K562 (cell line): Measurements from ENCODE around the gene ARHGAP12. TPM values are rescaled to one million over a fixed set of nuclear protein-coding genes. Genes with fewer than 3 reads are reported as not detected.

ENCODE experiments used
- ASH1L ChIP-seq: fragments of 450-650 bp; IDR thresholded peaks from 2 replicates; pipeline ENCODE4 v1.6.1; 2018; ENCODE audit warnings: borderline replicate concordance, mild to moderate bottlenecking, low read depth; ENCODE audit not compliant: partially characterized antibody
- EP400 ChIP-seq: fragments of 450-650 bp; IDR thresholded peaks from 2 replicates; pipeline ENCODE4 v1.6.1; 2017; ENCODE audit warnings: antibody characterized with exemption, mild to moderate bottlenecking, moderate library complexity
- MYNN ChIP-seq, 2 experiments: sonication (generic); formaldehyde crosslinking in 1 of 2; IDR thresholded peaks; 2 replicates each; pipeline versions ENCODE4 v1.5.0 to v1.6.1; 2016 to 2020; ENCODE audit warnings: antibody characterized with exemption in 1 of 2, missing genetic modification reagents in 1 of 2
- NFIC ChIP-seq: fragments of 450-650 bp; IDR thresholded peaks from 2 replicates; pipeline ENCODE4 v1.6.1; 2017; ENCODE audit warnings: mild to moderate bottlenecking, inconsistent platforms
- RBM34 ChIP-seq: fragments of 200-400 bp; formaldehyde crosslinking; IDR thresholded peaks from 2 replicates; pipeline ENCODE4 v1.6.1; 2018; ENCODE audit warnings: low read length, borderline replicate concordance; ENCODE audit not compliant: insufficient read depth
- RBM39 ChIP-seq: fragments of 200-400 bp; formaldehyde crosslinking; optimal IDR thresholded peaks from 2 replicates; pipeline ENCODE3; 2018; ENCODE audit warnings: low read depth, low read length
- SMAD2 ChIP-seq: fragments of 150-350 bp; IDR thresholded peaks from 2 replicates; pipeline ENCODE4 v1.6.1; 2014; ENCODE audit warnings: low read depth, mild to moderate bottlenecking, low read length
- TCF3 ChIP-seq: sonication (generic); formaldehyde crosslinking; IDR thresholded peaks from 2 replicates; pipeline ENCODE4 v1.4.0; 2020; ENCODE audit warnings: mild to moderate bottlenecking, missing genetic modification reagents
- polyA plus RNA-seq, 8 experiments: library from polyadenylated mRNA; depleted of rRNA in 4 of 8; stranded (reverse) in 5 of 8; unstranded in 3 of 8; fragments of >200 nt; fragmentation: Nextera tagmentation in 2 of 8; fragmentation: Illumina TruSeq in 1 of 8; extraction: Ambion mirVana in 2 of 8; extraction: Trizol in 1 of 8; gene quantifications; 2 replicates each; pipeline versions ENCODE4 v1.2.1 to v1.2.3, GENCODE V29; 2011 to 2014; ENCODE audit warnings: inconsistent platforms in 1 of 8, missing spikeins in 1 of 8
- total RNA-seq, 7 experiments: library from RNA; depleted of rRNA in 6 of 7; stranded (reverse); fragments of >200 nt in 6 of 7; fragmentation: Illumina TruSeq in 2 of 7; extraction: Trizol in 2 of 7; gene quantifications; 2 replicates each; pipeline versions ENCODE4 v1.2.1 to v1.2.3, GENCODE V29; 2011 to 2021; ENCODE audit warnings: low replicate concordance in 1 of 7
- TF ChIP-seq, protein P1 (sequence below): fragments of 450-650 bp; IDR thresholded peaks from 2 replicates; pipeline ENCODE4 v1.6.1; 2016; ENCODE audit warnings: mild to moderate bottlenecking, moderate library complexity
- TF ChIP-seq, protein P2 (sequence below), 2 experiments: fragments of 450-650 bp; IDR thresholded peaks; 2 replicates each; pipeline ENCODE4 v1.6.1; 2018; ENCODE audit warnings: mild to moderate bottlenecking in 2 of 2, low read depth in 1 of 2; ENCODE audit not compliant: partially characterized antibody in 2 of 2

ARHGAP12 gene
- total and polyA plus RNA-seq, 9 of the 15 experiments (the other 6 are each of a cell fraction or from before 2014, with no cell fraction given), result 4.4 to 18.7 (median 10.1) TPM

DNA sequence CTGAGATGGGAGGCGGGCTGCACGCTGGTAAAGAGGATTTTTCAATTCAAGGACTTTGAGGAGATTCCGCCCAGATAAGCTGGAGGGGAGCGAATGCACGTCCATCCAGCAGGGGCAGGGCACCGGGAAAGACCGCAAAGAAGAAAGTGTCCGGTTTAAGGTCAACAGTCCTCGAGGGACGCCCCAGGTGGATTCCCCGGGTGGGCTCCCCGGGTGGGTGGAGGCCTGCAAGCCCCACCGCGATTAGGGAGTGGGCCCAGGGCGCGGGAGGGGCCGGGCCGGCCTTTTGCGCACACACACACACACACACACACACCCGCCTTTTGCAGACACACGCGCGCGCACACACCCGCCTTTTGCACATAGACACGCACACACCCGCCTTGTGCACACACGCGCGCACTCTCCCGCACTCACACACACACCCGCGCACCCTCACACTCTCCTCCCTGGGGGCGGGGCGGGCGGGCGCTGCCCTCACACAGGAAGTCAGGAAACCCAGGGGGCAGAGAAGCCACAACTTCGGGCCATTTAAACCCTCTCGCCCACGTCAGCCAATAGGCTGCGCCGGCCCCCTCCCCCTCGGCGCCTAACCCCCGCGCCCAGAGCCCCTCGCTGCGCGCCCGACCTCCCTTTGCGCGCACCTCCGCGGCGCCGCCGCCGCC is 615 bp downstream of the ARHGAP12 start (continued):
- 0 out of 2 replicates have a peak, but pooled peaks have one; percentile 22 for TF ChIP-seq EP400
- TF ChIP-seq, protein P1, sequence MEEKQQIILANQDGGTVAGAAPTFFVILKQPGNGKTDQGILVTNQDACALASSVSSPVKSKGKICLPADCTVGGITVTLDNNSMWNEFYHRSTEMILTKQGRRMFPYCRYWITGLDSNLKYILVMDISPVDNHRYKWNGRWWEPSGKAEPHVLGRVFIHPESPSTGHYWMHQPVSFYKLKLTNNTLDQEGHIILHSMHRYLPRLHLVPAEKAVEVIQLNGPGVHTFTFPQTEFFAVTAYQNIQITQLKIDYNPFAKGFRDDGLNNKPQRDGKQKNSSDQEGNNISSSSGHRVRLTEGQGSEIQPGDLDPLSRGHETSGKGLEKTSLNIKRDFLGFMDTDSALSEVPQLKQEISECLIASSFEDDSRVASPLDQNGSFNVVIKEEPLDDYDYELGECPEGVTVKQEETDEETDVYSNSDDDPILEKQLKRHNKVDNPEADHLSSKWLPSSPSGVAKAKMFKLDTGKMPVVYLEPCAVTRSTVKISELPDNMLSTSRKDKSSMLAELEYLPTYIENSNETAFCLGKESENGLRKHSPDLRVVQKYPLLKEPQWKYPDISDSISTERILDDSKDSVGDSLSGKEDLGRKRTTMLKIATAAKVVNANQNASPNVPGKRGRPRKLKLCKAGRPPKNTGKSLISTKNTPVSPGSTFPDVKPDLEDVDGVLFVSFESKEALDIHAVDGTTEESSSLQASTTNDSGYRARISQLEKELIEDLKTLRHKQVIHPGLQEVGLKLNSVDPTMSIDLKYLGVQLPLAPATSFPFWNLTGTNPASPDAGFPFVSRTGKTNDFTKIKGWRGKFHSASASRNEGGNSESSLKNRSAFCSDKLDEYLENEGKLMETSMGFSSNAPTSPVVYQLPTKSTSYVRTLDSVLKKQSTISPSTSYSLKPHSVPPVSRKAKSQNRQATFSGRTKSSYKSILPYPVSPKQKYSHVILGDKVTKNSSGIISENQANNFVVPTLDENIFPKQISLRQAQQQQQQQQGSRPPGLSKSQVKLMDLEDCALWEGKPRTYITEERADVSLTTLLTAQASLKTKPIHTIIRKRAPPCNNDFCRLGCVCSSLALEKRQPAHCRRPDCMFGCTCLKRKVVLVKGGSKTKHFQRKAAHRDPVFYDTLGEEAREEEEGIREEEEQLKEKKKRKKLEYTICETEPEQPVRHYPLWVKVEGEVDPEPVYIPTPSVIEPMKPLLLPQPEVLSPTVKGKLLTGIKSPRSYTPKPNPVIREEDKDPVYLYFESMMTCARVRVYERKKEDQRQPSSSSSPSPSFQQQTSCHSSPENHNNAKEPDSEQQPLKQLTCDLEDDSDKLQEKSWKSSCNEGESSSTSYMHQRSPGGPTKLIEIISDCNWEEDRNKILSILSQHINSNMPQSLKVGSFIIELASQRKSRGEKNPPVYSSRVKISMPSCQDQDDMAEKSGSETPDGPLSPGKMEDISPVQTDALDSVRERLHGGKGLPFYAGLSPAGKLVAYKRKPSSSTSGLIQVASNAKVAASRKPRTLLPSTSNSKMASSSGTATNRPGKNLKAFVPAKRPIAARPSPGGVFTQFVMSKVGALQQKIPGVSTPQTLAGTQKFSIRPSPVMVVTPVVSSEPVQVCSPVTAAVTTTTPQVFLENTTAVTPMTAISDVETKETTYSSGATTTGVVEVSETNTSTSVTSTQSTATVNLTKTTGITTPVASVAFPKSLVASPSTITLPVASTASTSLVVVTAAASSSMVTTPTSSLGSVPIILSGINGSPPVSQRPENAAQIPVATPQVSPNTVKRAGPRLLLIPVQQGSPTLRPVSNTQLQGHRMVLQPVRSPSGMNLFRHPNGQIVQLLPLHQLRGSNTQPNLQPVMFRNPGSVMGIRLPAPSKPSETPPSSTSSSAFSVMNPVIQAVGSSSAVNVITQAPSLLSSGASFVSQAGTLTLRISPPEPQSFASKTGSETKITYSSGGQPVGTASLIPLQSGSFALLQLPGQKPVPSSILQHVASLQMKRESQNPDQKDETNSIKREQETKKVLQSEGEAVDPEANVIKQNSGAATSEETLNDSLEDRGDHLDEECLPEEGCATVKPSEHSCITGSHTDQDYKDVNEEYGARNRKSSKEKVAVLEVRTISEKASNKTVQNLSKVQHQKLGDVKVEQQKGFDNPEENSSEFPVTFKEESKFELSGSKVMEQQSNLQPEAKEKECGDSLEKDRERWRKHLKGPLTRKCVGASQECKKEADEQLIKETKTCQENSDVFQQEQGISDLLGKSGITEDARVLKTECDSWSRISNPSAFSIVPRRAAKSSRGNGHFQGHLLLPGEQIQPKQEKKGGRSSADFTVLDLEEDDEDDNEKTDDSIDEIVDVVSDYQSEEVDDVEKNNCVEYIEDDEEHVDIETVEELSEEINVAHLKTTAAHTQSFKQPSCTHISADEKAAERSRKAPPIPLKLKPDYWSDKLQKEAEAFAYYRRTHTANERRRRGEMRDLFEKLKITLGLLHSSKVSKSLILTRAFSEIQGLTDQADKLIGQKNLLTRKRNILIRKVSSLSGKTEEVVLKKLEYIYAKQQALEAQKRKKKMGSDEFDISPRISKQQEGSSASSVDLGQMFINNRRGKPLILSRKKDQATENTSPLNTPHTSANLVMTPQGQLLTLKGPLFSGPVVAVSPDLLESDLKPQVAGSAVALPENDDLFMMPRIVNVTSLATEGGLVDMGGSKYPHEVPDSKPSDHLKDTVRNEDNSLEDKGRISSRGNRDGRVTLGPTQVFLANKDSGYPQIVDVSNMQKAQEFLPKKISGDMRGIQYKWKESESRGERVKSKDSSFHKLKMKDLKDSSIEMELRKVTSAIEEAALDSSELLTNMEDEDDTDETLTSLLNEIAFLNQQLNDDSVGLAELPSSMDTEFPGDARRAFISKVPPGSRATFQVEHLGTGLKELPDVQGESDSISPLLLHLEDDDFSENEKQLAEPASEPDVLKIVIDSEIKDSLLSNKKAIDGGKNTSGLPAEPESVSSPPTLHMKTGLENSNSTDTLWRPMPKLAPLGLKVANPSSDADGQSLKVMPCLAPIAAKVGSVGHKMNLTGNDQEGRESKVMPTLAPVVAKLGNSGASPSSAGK, result peak; percentile 63; the same call in 1 of the 2 replicates
- TF ChIP-seq NFIC, result peak; percentile 29; the same call in 1 of the 2 replicates
- TF ChIP-seq TCF3 (CRISPR knock-in tag), result peak; percentile 22; the same call in 1 of the 2 replicates
- TF ChIP-seq MYNN (IDR thresholded peaks at IDR 0.05), result 0 out of 2 replicates have a peak, but pooled peaks have one; percentile 38
- no peak for TF ChIP-seq MYNN (CRISPR knock-in tag; IDR thresholded peaks at IDR 0.05)
- TF ChIP-seq RBM34, result no peak
- TF ChIP-seq ASH1L, result no peak
- no peak for TF ChIP-seq SMAD2
- TF ChIP-seq RBM39, result no peak
- TF ChIP-seq, protein P2, sequence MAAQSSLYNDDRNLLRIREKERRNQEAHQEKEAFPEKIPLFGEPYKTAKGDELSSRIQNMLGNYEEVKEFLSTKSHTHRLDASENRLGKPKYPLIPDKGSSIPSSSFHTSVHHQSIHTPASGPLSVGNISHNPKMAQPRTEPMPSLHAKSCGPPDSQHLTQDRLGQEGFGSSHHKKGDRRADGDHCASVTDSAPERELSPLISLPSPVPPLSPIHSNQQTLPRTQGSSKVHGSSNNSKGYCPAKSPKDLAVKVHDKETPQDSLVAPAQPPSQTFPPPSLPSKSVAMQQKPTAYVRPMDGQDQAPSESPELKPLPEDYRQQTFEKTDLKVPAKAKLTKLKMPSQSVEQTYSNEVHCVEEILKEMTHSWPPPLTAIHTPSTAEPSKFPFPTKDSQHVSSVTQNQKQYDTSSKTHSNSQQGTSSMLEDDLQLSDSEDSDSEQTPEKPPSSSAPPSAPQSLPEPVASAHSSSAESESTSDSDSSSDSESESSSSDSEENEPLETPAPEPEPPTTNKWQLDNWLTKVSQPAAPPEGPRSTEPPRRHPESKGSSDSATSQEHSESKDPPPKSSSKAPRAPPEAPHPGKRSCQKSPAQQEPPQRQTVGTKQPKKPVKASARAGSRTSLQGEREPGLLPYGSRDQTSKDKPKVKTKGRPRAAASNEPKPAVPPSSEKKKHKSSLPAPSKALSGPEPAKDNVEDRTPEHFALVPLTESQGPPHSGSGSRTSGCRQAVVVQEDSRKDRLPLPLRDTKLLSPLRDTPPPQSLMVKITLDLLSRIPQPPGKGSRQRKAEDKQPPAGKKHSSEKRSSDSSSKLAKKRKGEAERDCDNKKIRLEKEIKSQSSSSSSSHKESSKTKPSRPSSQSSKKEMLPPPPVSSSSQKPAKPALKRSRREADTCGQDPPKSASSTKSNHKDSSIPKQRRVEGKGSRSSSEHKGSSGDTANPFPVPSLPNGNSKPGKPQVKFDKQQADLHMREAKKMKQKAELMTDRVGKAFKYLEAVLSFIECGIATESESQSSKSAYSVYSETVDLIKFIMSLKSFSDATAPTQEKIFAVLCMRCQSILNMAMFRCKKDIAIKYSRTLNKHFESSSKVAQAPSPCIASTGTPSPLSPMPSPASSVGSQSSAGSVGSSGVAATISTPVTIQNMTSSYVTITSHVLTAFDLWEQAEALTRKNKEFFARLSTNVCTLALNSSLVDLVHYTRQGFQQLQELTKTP (IDR thresholded peaks at IDR 0.05; ENCODE audit: low read depth in 1 of 2, partially characterized antibody in 2 of 2), result no peak
